Upper lobe of left lung (tissue), 6 donors: Measurements from ENCODE around the gene BTBD7. TPM values are rescaled to one million over a fixed set of nuclear protein-coding genes. Genes with fewer than 3 reads are reported as not detected.

Source experiments
- ATAC-seq, 2 donors: fragments of 200-7000 bp; cut with Tn5 transposase; one replicate each; pipeline ENCODE4 v1.9.1; 2022; ENCODE audit warnings: mild to moderate bottlenecking in 2 of 2, moderate library complexity in 2 of 2; ENCODE audit not compliant: low FRiP score in 2 of 2
- DNase-seq, 2 donors: peaks; one replicate each; pipeline ENCODE4 v3.0.0-alpha.2; 2019 to 2020
- H3K27ac ChIP-seq, 4 donors: fragments of 200-600 bp; sonication (generic); one replicate each; pipeline ENCODE4 v1.5.1; 2016 to 2019
- H3K27me3 ChIP-seq, 4 donors: fragments of 200-600 bp; sonication (generic); one replicate each; pipeline ENCODE4 v1.5.1; 2017 to 2019
- H3K36me3 ChIP-seq, 4 donors: fragments of 200-600 bp; sonication (generic); one replicate each; pipeline ENCODE4 v1.5.1; 2016 to 2019
- H3K4me1 ChIP-seq, 4 donors: fragments of 200-600 bp; sonication (generic); one replicate each; pipeline ENCODE4 v1.5.1; 2018 to 2019
- H3K4me3 ChIP-seq, 4 donors: fragments of 200-600 bp; sonication (generic); one replicate each; pipeline ENCODE4 v1.5.1; 2017 to 2019; ENCODE audit warnings: mild to moderate bottlenecking in 2 of 4, moderate library complexity in 1 of 4
- H3K9me3 ChIP-seq, 4 donors: fragments of 200-600 bp; sonication (generic); one replicate each; pipeline ENCODE4 v1.5.1; 2018 to 2019
- EP300 ChIP-seq, 4 donors: sonication (generic); formaldehyde crosslinking; IDR thresholded peaks; one replicate each; pipeline ENCODE4 v1.5.1; 2017; ENCODE audit warnings: antibody characterized with exemption in 4 of 4, control low read depth in 2 of 4
- POLR2A ChIP-seq, 4 donors: fragments of 450-650 bp; IDR thresholded peaks; one replicate each; pipeline ENCODE4 v1.5.1; 2016 to 2017; ENCODE audit warnings: antibody characterized with exemption in 4 of 4, mild to moderate bottlenecking in 2 of 4
- POLR2AphosphoS5 ChIP-seq, 2 donors: sonication (generic); formaldehyde crosslinking; IDR thresholded peaks; one replicate each; pipeline ENCODE4 v1.5.1; 2017; ENCODE audit warnings: antibody characterized with exemption in 2 of 2
- WGBS, 2 donors: methylation state at CpG; one replicate each; pipeline ENCODE4 v1.1.5; 2017 to 2018; 5-methylcytosine and 5-hydroxymethylcytosine counted together
- total RNA-seq, 6 donors: library from RNA; depleted of rRNA in 4 of 6; stranded (reverse); fragments of >200 nt in 4 of 6; gene quantifications; one replicate each; pipeline versions ENCODE4 v1.1.0 to v1.2.1, GENCODE V29; 2016 to 2021
- TF ChIP-seq, protein P1 (sequence below), 6 experiments: fragments of 450-650 bp in 4 of 6; fragments of 200-600 bp in 2 of 6; sonication (generic) in 2 of 6; IDR thresholded peaks; one replicate each; pipeline ENCODE4 v1.5.1; 2016 to 2019; ENCODE audit warnings: antibody characterized with exemption in 6 of 6
- donor health status: DM: no; HTN: no; CAD: no; lungs with moderate emphysema.
- donor health status: DM: no; HTN: yes; CAD: no; lungs with severe emphysema.

The BTBD7 gene
- total RNA-seq, 6 donors from 2014 or later = 15.1 to 46.1 (median 36.9) TPM

DNA sequence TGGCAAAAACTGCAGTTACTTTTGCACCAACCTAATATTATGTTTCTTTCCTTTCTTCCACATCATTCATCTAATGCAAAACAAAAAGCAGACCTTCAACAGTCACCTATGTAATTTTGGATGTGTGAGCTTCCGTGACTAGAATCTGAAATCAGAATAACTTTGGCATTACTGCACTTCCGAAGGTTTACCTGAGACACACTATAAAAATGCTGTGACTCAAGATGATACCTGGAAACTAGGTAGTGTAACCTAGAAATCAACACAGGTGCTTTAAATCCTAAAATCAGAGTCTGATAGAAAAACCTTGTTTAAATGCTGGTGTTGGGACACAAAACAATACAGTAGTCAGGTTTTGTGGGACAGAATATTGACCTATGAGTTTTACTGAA, 2.2 kb downstream of the BTBD7 start:
- H3K36me3 ChIP-seq = no peaks in the 10 kb centered on the region
- peak overlapping the region in 3 of 4 donors; percentile 1 to 100 (median 98) for H3K27ac ChIP-seq
- H3K9me3 ChIP-seq = no peaks in the 10 kb centered on the region
- H3K4me3 ChIP-seq = no peak overlapping the region
- H3K4me1 ChIP-seq = peaks cover 31 to 48% (median 34%) of the 10 kb centered on the region in 4 donors
- H3K27me3 ChIP-seq = no peaks in the 10 kb centered on the region
- TF ChIP-seq, protein P1, sequence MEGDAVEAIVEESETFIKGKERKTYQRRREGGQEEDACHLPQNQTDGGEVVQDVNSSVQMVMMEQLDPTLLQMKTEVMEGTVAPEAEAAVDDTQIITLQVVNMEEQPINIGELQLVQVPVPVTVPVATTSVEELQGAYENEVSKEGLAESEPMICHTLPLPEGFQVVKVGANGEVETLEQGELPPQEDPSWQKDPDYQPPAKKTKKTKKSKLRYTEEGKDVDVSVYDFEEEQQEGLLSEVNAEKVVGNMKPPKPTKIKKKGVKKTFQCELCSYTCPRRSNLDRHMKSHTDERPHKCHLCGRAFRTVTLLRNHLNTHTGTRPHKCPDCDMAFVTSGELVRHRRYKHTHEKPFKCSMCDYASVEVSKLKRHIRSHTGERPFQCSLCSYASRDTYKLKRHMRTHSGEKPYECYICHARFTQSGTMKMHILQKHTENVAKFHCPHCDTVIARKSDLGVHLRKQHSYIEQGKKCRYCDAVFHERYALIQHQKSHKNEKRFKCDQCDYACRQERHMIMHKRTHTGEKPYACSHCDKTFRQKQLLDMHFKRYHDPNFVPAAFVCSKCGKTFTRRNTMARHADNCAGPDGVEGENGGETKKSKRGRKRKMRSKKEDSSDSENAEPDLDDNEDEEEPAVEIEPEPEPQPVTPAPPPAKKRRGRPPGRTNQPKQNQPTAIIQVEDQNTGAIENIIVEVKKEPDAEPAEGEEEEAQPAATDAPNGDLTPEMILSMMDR (IDR thresholded peaks at IDR 0.05) = no peak
- TF ChIP-seq POLR2AphosphoS5 (IDR thresholded peaks at IDR 0.05) (no peak), POLR2A (IDR thresholded peaks at IDR 0.05) (no peak), EP300 (IDR thresholded peaks at IDR 0.05) (no peak)
- ATAC-seq (no peak), DNase-seq (no peak)
- 85 to 98% methylated on average over 2 of the region's 2 CpGs for WGBS, 2 donors

DNA sequence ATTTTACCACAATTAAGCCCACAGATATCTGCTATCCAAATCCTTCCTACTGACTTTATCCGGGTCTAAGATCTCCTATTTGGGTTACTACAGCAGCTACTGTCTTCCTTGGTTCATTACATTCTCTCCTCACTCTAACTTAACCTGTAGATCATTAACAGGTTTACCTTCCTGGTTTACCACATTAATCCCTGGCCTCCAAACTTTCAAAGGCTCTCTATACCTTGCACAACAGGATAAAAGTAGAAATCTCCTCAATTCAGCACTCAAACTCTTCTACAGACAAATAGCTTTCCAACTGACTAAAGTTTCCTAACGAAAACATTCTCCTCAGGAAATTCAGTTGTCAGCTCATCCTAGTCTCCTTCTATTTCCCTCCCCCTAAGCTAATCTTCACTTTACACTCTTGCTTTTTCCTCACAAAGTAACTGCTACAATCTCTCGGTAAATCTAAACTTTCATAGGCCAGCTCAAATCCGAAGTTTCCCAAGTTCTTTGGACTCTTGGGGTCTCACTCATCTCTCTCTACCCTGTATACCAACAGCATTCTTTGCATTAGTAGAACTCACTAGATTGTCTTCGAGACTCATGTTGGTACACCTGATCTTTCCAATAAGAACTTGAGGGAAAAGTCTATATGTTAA, 2.7 kb downstream of the BTBD7 start:
- DNase-seq = no peak

DNA sequence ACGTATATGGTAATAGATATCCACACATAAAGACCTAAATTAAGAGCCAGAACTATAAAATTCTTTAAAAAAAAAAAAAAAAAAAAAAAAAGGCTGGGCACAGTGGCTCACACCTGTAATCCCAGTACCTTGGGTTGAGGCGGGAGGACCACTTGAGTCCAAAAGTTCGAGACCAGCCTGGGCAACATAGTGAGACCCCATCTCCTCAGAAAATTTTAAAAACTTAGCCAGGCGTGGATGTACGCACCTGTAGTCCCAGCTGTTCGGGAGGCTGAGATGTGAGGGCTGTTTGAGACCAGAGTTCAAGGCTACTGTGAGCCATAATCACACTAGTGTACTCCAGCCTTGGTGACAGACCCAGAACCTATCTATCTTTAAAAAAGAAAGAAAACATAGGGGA, 4.3 kb downstream of the BTBD7 start:
- Histone ChIP-seq H3K27me3 (no peaks in the 10 kb centered on the region), H3K4me1 (peaks cover 30 to 55% (median 33%) of the 10 kb centered on the region in 4 donors), H3K4me3 (no peak overlapping the region), H3K27ac (no peak overlapping the region), H3K9me3 (no peaks in the 10 kb centered on the region), H3K36me3 (no peaks in the 10 kb centered on the region)
- 97 to 99% methylated on average over 6 of the region's 6 CpGs for WGBS, 2 donors
- TF ChIP-seq POLR2AphosphoS5 (IDR thresholded peaks at IDR 0.05) (no peak), EP300 (IDR thresholded peaks at IDR 0.05) (no peak), POLR2A (IDR thresholded peaks at IDR 0.05) (no peak)
- TF ChIP-seq, protein P1 (IDR thresholded peaks at IDR 0.05) = no peak
- no peak for DNase-seq
- no peak for ATAC-seq

More for the DNA sequence above, 2.7 kb downstream of the BTBD7 start:
- peaks cover 31 to 52% (median 34%) of the 10 kb centered on the region in 4 donors for H3K4me1 ChIP-seq
- TF ChIP-seq, protein P1 (IDR thresholded peaks at IDR 0.05) = no peak
- TF ChIP-seq POLR2A (IDR thresholded peaks at IDR 0.05) (no peak), EP300 (IDR thresholded peaks at IDR 0.05) (no peak), POLR2AphosphoS5 (IDR thresholded peaks at IDR 0.05) (no peak)
- no peaks in the 10 kb centered on the region for H3K9me3 ChIP-seq
- no peaks in the 10 kb centered on the region for H3K27me3 ChIP-seq
- 54 to 61% methylated on average over 5 of the region's 5 CpGs for WGBS, 2 donors
- no peaks in the 10 kb centered on the region for H3K36me3 ChIP-seq
- H3K4me3 ChIP-seq = no peak overlapping the region
- H3K27ac ChIP-seq = peak overlapping the region in 2 of 4 donors; percentile 1 to 100
- ATAC-seq = no peak

DNA sequence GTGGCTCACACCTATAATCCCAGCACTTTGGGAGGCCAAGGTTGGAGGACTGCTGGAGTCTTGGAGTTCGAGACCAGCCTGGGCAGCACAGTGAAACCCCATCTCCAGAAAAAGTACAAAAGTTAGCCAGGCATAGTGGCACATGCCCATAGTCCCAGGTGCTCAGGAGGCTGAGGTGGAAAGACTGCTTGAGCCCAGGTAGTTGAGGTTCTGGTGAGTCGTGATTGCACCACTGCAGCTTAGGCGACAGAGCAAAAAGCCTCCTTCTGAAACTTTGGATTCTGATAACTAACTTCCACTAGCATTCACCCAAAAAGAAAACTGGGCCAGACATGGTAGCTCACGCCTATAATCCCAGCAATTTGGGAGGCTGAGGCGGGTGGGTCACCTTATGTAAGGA, 6.6 kb downstream of the BTBD7 start:
- ATAC-seq = no peak
- Histone ChIP-seq H3K27ac (no peak overlapping the region), H3K4me1 (peaks cover 30 to 50% (median 33%) of the 10 kb centered on the region in 4 donors), H3K9me3 (no peaks in the 10 kb centered on the region), H3K27me3 (no peaks in the 10 kb centered on the region), H3K36me3 (no peaks in the 10 kb centered on the region), H3K4me3 (no peak overlapping the region)
- no peak for DNase-seq
- WGBS, 2 donors = 93 to 94% methylated on average over 4 to 5 of the region's 5 CpGs
- no peak for TF ChIP-seq POLR2A (IDR thresholded peaks at IDR 0.05)
- TF ChIP-seq POLR2AphosphoS5 (IDR thresholded peaks at IDR 0.05) = no peak
- TF ChIP-seq EP300 (IDR thresholded peaks at IDR 0.05) = no peak
- TF ChIP-seq, protein P1 (IDR thresholded peaks at IDR 0.05) = no peak
